SU-DHL-6 (cell line): Measurements from ENCODE around the gene EME2.

Experiments used
- H2AFZ ChIP-seq: fragments of 200-600 bp; sonication (generic); 2 replicates; pipeline ENCODE4 v1.6.1; 2014; ENCODE audit warnings: low read depth, mild to moderate bottlenecking, moderate library complexity, mixed read lengths, antibody characterized with exemption, low read length; ENCODE audit not compliant: severe bottlenecking
- H3F3A ChIP-seq: fragments of 200-600 bp; shearing (Covaris generic); 2 replicates; pipeline ENCODE4 v1.6.0; 2016; ENCODE audit warnings: antibody characterized with exemption, mild to moderate bottlenecking; ENCODE audit not compliant: insufficient read depth
- H3K27ac ChIP-seq: fragments of 200-600 bp; sonication (generic); 2 replicates; pipeline ENCODE4 v1.5.1; 2016; ENCODE audit warnings: low read depth, mild to moderate bottlenecking, low read length, moderate library complexity, mixed read lengths
- H3K27me3 ChIP-seq: fragments of 200-600 bp; sonication (generic), shearing (Covaris generic); 2 replicates; pipeline ENCODE4 v1.6.0; 2014; ENCODE audit warnings: mild to moderate bottlenecking, low read length
- H3K36me3 ChIP-seq: fragments of 200-600 bp; sonication (generic); 2 replicates; pipeline ENCODE4 v1.6.1; 2014; ENCODE audit warnings: mild to moderate bottlenecking, low read length, mixed read lengths
- H3K4me2 ChIP-seq: fragments of 300-600, 200-600 bp; shearing (Covaris generic), sonication (generic); 2 replicates; pipeline ENCODE4 v1.6.0; 2014; ENCODE audit warnings: low read length, low read depth, mild to moderate bottlenecking; ENCODE audit not compliant: poor library complexity, severe bottlenecking
- H3K4me3 ChIP-seq: fragments of 200-600 bp; sonication (generic); 2 replicates; pipeline ENCODE4 v1.5.1; 2014; ENCODE audit warnings: antibody characterized with exemption, low read length, mild to moderate bottlenecking, mixed read lengths; ENCODE audit not compliant: insufficient read depth, poor library complexity, severe bottlenecking
- H3K79me2 ChIP-seq: fragments of 200-600 bp; sonication (generic); 2 replicates; pipeline ENCODE4 v1.6.1; 2014; ENCODE audit warnings: mild to moderate bottlenecking, low read length, moderate library complexity; ENCODE audit not compliant: insufficient read depth
- H3K9ac ChIP-seq: fragments of 200-600 bp; sonication (generic); 2 replicates; pipeline ENCODE4 v1.7.0; 2014; ENCODE audit warnings: mild to moderate bottlenecking, low read length
- H3K9me2 ChIP-seq: fragments of 200-600 bp; sonication (generic); replicated peaks from 2 replicates; pipeline ENCODE4 v1.6.1; 2014; ENCODE audit warnings: low read length; ENCODE audit not compliant: insufficient read depth
- H3K9me3 ChIP-seq: fragments of 200-600 bp; sonication (generic); 2 replicates; pipeline ENCODE4 v1.6.1; 2014; ENCODE audit warnings: low read length, mixed read lengths; ENCODE audit not compliant: insufficient read depth
- H4K20me1 ChIP-seq: fragments of 200-600 bp; sonication (generic); 2 replicates; pipeline ENCODE4 v1.6.1; 2014; ENCODE audit warnings: low read depth, mild to moderate bottlenecking, antibody characterized with exemption, low read length, moderate library complexity, mixed read lengths
- CTCF ChIP-seq: fragments of 200-600 bp; sonication (generic); IDR thresholded peaks from one replicate; pipeline ENCODE4 v1.5.1; 2017; ENCODE audit warnings: antibody characterized with exemption, mild to moderate bottlenecking, low read length, moderate library complexity; ENCODE audit not compliant: insufficient read depth, poor library complexity, severe bottlenecking
- EZH2phosphoT487 ChIP-seq: fragments of 200-600 bp; sonication (generic), shearing (Covaris generic); conservative IDR thresholded peaks from 2 replicates; pipeline ENCODE4 v1.6.1; 2018; ENCODE audit warnings: mild to moderate bottlenecking, antibody characterized with exemption, low read length, moderate library complexity, mixed read lengths

Gene EME2

GRCh38 chr16:1774448-1774780 is 1.8 kb downstream of the EME2 start:
- Histone ChIP-seq H3K9ac (peak overlapping the region; percentile 93), H3K79me2 (peaks cover 16% of the 10 kb centered on the region), H3K9me2 (no peaks in the 10 kb centered on the region), H3K9me3 (no peaks in the 10 kb centered on the region), H3K27me3 (no peaks in the 10 kb centered on the region), H3K27ac (no peak overlapping the region), H3K4me2 (peak overlapping the region; percentile 95), H4K20me1 (no peaks in the 10 kb centered on the region), H2AFZ (no peak overlapping the region), H3K4me3 (peak overlapping the region; percentile 90), H3F3A (peaks cover 16% of the 10 kb centered on the region; the same call in 1 of the 2 replicates), H3K36me3 (no peaks in the 10 kb centered on the region)
- TF ChIP-seq EZH2phosphoT487, result no peak
- no peak for TF ChIP-seq CTCF

GRCh38 chr16:1775006-1775845 is 2.6 kb downstream of the EME2 start:
- Histone ChIP-seq H3K4me3 (no peak overlapping the region), H3K9ac (no peak overlapping the region), H3K79me2 (peaks cover 16% of the 10 kb centered on the region), H3K27ac (no peak overlapping the region), H3K4me2 (no peak overlapping the region), H3K36me3 (no peaks in the 10 kb centered on the region), H3F3A (peaks cover 12% of the 10 kb centered on the region; the same call in 1 of the 2 replicates), H3K9me3 (no peaks in the 10 kb centered on the region), H2AFZ (no peak overlapping the region), H3K9me2 (no peaks in the 10 kb centered on the region), H4K20me1 (no peaks in the 10 kb centered on the region), H3K27me3 (no peaks in the 10 kb centered on the region)
- TF ChIP-seq EZH2phosphoT487 (no peak), CTCF (no peak)

- Histone ChIP-seq H3K79me2 (peaks cover 16% of the 10 kb centered on the region), H3K27ac (no peak overlapping the region), H3K9me2 (no peaks in the 10 kb centered on the region), H3K36me3 (no peaks in the 10 kb centered on the region), H3F3A (peaks cover 9% of the 10 kb centered on the region; the same call in 1 of the 2 replicates), H3K9me3 (no peaks in the 10 kb centered on the region), H3K27me3 (no peaks in the 10 kb centered on the region), H3K4me2 (no peak overlapping the region), H2AFZ (no peak overlapping the region), H3K9ac (no peak overlapping the region), H4K20me1 (no peaks in the 10 kb centered on the region), H3K4me3 (no peak overlapping the region)
- TF ChIP-seq EZH2phosphoT487, result no peak
These were observed 3.4 kb downstream of the EME2 start for GRCh38 chr16:1775846-1776671.

GRCh38 chr16:1776672-1776955 is 4.0 kb downstream of the EME2 start:
- no peak overlapping the region for H3K4me2 ChIP-seq
- TF ChIP-seq EZH2phosphoT487 (no peak), CTCF (no peak)
- no peaks in the 10 kb centered on the region for H3K9me3 ChIP-seq
- no peaks in the 10 kb centered on the region for H3K36me3 ChIP-seq
- no peak overlapping the region for H3K4me3 ChIP-seq
- H3K79me2 ChIP-seq, result peaks cover 16% of the 10 kb centered on the region
- no peaks in the 10 kb centered on the region for H4K20me1 ChIP-seq
- H3K9me2 ChIP-seq, result no peaks in the 10 kb centered on the region
- no peak overlapping the region for H2AFZ ChIP-seq
- H3K27ac ChIP-seq, result no peak overlapping the region
- H3K9ac ChIP-seq, result no peak overlapping the region
- peaks cover 9% of the 10 kb centered on the region; the same call in 1 of the 2 replicates for H3F3A ChIP-seq
- no peaks in the 10 kb centered on the region for H3K27me3 ChIP-seq
